HFFc6 (cell line): ENCODE data around the gene MTHFD1. TPM values are rescaled to one million over a fixed set of nuclear protein-coding genes. Genes with fewer than 3 reads are reported as not detected.
"Not testable (repeated sequence)": the region's sequence is repeated elsewhere in the genome, so short reads cannot be mapped to it uniquely, and the experiment has no call there.

Experiments used
- DNase-seq: peaks from one replicate; pipeline ENCODE4 v3.0.0-alpha.2; 2018
- H3K27ac Mint-ChIP-seq: 2 replicates; pipeline ENCODE4 v1.8.0; 2020; ENCODE audit warnings: mild to moderate bottlenecking, mixed read lengths
- H3K27me3 Mint-ChIP-seq: 2 replicates; pipeline ENCODE4 v1.8.0; 2021; ENCODE audit warnings: mild to moderate bottlenecking, moderate library complexity, mixed read lengths; ENCODE audit not compliant: insufficient read depth
- H3K36me3 Mint-ChIP-seq: 2 replicates; pipeline ENCODE4 v1.8.0; 2021; ENCODE audit warnings: low read depth, mixed read lengths
- H3K4me1 Mint-ChIP-seq: 2 replicates; pipeline ENCODE4 v1.8.0; 2020; ENCODE audit warnings: low read depth, mixed read lengths
- H3K4me3 Mint-ChIP-seq: 2 replicates; pipeline ENCODE4 v1.8.0; 2020; ENCODE audit warnings: mild to moderate bottlenecking, moderate library complexity, mixed read lengths
- H3K9me3 Mint-ChIP-seq: 2 replicates; pipeline ENCODE4 v1.8.0; 2020; ENCODE audit warnings: mild to moderate bottlenecking, mixed read lengths
- total RNA-seq, 6 experiments: library from RNA; stranded (reverse); fragmentation: NEBNext Ultra II Directional; extraction: Animal tissue kit (Norgen Biotek cat#: 25700); gene quantifications; 2 replicates in 1 of 6; 3 replicates in 5 of 6; pipeline ENCODE4 v1.2.3, GENCODE V29; 2021
- TF ChIP-seq, protein P1 (sequence below): fragments of 200-600 bp; sonication (generic); IDR thresholded peaks from 2 replicates; pipeline ENCODE4 v1.5.0; 2021; ENCODE audit warnings: antibody characterized with exemption, mild to moderate bottlenecking

Gene MTHFD1
- total RNA-seq, 6 experiments from 2014 or later = 81.3 to 116 (median 111) TPM

GRCh38 chr14:64363265-64363846, 24.8 kb upstream of the MTHFD1 start:
- peak; percentile 59 for DNase-seq
- H3K4me1 Mint-ChIP-seq = peaks cover 29% of the 10 kb centered on the region
- peak overlapping the region; percentile 58; the same call in 1 of the 2 replicates for H3K4me3 Mint-ChIP-seq
- TF ChIP-seq, protein P1, sequence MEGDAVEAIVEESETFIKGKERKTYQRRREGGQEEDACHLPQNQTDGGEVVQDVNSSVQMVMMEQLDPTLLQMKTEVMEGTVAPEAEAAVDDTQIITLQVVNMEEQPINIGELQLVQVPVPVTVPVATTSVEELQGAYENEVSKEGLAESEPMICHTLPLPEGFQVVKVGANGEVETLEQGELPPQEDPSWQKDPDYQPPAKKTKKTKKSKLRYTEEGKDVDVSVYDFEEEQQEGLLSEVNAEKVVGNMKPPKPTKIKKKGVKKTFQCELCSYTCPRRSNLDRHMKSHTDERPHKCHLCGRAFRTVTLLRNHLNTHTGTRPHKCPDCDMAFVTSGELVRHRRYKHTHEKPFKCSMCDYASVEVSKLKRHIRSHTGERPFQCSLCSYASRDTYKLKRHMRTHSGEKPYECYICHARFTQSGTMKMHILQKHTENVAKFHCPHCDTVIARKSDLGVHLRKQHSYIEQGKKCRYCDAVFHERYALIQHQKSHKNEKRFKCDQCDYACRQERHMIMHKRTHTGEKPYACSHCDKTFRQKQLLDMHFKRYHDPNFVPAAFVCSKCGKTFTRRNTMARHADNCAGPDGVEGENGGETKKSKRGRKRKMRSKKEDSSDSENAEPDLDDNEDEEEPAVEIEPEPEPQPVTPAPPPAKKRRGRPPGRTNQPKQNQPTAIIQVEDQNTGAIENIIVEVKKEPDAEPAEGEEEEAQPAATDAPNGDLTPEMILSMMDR = no peak
- H3K9me3 Mint-ChIP-seq = no peaks in the 10 kb centered on the region
- peak overlapping the region; percentile 67 for H3K27ac Mint-ChIP-seq
- no peaks in the 10 kb centered on the region; the same call in 1 of the 2 replicates for H3K27me3 Mint-ChIP-seq
- H3K36me3 Mint-ChIP-seq = no peaks in the 10 kb centered on the region

GRCh38 chr14:64364907-64365306, 23.2 kb upstream of the MTHFD1 start:
- no peak overlapping the region; the same call in 1 of the 2 replicates for H3K27ac Mint-ChIP-seq
- H3K27me3 Mint-ChIP-seq = no peaks in the 10 kb centered on the region; the same call in 1 of the 2 replicates
- TF ChIP-seq, protein P1 = no peak
- H3K4me3 Mint-ChIP-seq = no peak overlapping the region
- H3K36me3 Mint-ChIP-seq = no peaks in the 10 kb centered on the region
- H3K9me3 Mint-ChIP-seq = no peaks in the 10 kb centered on the region
- DNase-seq = no peak
- peaks cover 29% of the 10 kb centered on the region for H3K4me1 Mint-ChIP-seq

DNA sequence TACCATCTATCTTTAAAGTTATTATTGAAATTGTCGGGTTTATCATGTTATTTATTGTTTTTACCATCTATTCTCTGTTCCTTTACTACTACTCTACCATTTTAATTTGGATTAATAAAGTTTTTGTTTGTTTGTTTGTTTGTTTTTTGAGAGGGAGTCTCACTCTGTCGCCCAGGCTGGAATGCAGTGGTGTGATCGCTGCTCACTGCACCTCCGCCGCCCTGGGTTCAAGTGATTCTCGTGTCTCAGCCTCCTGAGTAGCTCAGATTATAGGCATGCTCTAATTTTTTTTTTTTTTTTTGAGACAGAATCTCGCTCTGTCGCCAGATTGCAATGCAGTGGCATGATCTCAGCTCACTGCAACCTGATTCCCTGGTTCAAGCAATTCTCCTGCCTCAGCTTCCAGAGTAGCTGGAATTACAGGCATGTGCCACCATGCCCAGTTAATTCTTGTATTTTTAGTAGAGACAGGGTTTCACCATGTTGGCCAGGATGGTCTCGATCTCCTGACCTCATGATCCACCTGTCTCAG, 22.7 kb upstream of the MTHFD1 start:
- not testable (repeated sequence) for H3K36me3 Mint-ChIP-seq, H3K27me3 Mint-ChIP-seq, H3K27ac Mint-ChIP-seq, H3K4me3 Mint-ChIP-seq, DNase-seq, H3K9me3 Mint-ChIP-seq
- H3K4me1 Mint-ChIP-seq = peaks cover 29% of the 10 kb centered on the region

DNA sequence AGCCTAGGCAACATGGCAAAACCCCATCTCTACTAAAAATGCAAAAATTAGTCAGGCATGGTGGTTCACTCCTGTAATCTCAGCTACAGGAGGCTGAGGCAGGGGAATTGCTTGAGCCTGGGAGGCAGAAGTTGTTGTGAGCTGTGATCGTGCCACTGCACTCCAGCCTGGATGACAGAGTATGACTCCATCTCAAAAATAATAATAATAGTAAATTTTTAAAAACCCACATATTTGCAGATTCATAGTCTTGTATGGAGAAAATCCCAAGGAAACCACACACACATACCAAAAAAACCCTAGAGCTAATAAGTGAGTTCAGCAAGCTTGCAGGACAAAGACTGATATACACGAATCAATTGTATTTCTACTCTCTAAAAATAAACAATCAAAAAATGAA, 19.0 kb upstream of the MTHFD1 start:
- TF ChIP-seq, protein P1 = no peak
- no peak for DNase-seq
- H3K9me3 Mint-ChIP-seq = no peaks in the 10 kb centered on the region
- no peak overlapping the region for H3K4me3 Mint-ChIP-seq
- H3K36me3 Mint-ChIP-seq = no peaks in the 10 kb centered on the region
- peaks cover 14% of the 10 kb centered on the region for H3K4me1 Mint-ChIP-seq
- H3K27ac Mint-ChIP-seq = no peak overlapping the region
- H3K27me3 Mint-ChIP-seq = no peaks in the 10 kb centered on the region

DNA sequence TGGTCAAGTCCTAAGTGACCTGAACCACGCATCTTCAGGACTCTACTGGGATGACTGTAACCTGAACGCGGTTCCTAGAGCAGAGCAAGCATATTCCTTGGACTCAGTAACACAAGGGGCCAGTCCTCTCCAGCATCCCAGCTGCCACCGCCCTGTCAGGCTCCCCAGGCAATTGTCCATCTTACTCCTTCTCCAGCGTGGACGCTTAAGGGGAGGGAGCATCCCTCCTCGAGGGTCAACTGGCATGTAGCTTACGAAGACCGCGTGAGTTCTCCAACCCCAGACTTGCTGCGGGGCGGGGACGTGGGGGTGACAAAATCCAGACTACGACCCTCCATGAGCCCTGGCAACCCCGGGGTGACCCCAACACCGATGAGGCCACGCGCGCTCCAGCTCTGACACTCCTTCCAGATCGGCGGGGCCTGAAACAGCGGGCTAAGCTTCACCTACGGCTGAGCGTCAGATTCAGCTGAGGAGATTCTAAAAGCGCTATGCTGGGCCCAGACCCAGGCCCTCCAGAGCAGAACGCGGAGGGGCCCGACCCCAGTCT, 846 bp upstream of the MTHFD1 start:
- Mint-ChIP-seq H3K27ac (peak overlapping the region; percentile 98), H3K36me3 (peaks cover 14% of the 10 kb centered on the region), H3K4me1 (peaks cover 25% of the 10 kb centered on the region), H3K27me3 (peaks cover 3% of the 10 kb centered on the region; the same call in 1 of the 2 replicates), H3K4me3 (peak overlapping the region; percentile 91), H3K9me3 (no peaks in the 10 kb centered on the region)
- no peak for DNase-seq
- TF ChIP-seq, protein P1 = no peak
